Body of pancreas (tissue), 4 donors: ENCODE results near the gene DDRGK1.

Experiments used
- CTCF ChIP-seq, 7 experiments: fragments of 450-650 bp in 4 of 7; fragments of 200-600 bp in 3 of 7; sonication (generic) in 3 of 7; IDR thresholded peaks; one replicate each; pipeline ENCODE4 v1.5.1; 2016 to 2019; ENCODE audit warnings: antibody characterized with exemption in 7 of 7
- POLR2A ChIP-seq, 3 donors: fragments of 450-650 bp; IDR thresholded peaks; one replicate each; pipeline ENCODE4 v1.6.1; 2016; ENCODE audit warnings: antibody characterized with exemption in 3 of 3, mild to moderate bottlenecking in 2 of 3

GRCh38 chr20:3164763-3165410 lies 39.6 kb downstream of the DDRGK1 start:
- TF ChIP-seq CTCF (IDR thresholded peaks at IDR 0.05), result no peak
- TF ChIP-seq POLR2A (IDR thresholded peaks at IDR 0.05), result no peak
